Subcutaneous abdominal adipose tissue (tissue), 5 donors: ENCODE measurements around the gene CHRNB4.

Source experiments
- H3K27ac ChIP-seq: one replicate; pipeline ENCODE4 v1.7.0; 2013; ENCODE audit warnings: low read depth, mild to moderate bottlenecking, inconsistent platforms, low read length, moderate library complexity
- H3K27me3 ChIP-seq, 5 donors: one replicate each; pipeline ENCODE4 v1.7.0; 2013; ENCODE audit warnings: low read length in 5 of 5, inconsistent platforms in 1 of 5; ENCODE audit not compliant: control insufficient read depth in 5 of 5, insufficient read depth in 4 of 5
- H3K36me3 ChIP-seq, 5 donors: one replicate each; pipeline ENCODE4 v1.7.0; 2013; ENCODE audit warnings: low read length in 5 of 5; ENCODE audit not compliant: control insufficient read depth in 5 of 5, insufficient read depth in 5 of 5
- H3K4me1 ChIP-seq, 5 donors: one replicate each; pipeline ENCODE4 v1.7.0; 2013; ENCODE audit warnings: low read length in 5 of 5, mild to moderate bottlenecking in 3 of 5, moderate library complexity in 1 of 5; ENCODE audit not compliant: control insufficient read depth in 5 of 5, insufficient read depth in 5 of 5
- H3K4me3 ChIP-seq, 5 donors: one replicate each; pipeline ENCODE4 v1.7.0; 2013; ENCODE audit warnings: low read length in 5 of 5, low read depth in 1 of 5
- H3K9ac ChIP-seq, 5 donors: one replicate each; pipeline ENCODE4 v1.7.0; 2013; ENCODE audit warnings: low read length in 5 of 5, mild to moderate bottlenecking in 4 of 5, moderate library complexity in 3 of 5
- H3K9me3 ChIP-seq, 5 donors: one replicate each; pipeline ENCODE4 v1.7.0; 2013; ENCODE audit warnings: low read length in 5 of 5; ENCODE audit not compliant: control insufficient read depth in 5 of 5
- donor health status: healthy.
- donor health status: healthy.
- donor health status: healthy.
- donor health status: healthy.
- donor health status: healthy.

Gene CHRNB4

DNA sequence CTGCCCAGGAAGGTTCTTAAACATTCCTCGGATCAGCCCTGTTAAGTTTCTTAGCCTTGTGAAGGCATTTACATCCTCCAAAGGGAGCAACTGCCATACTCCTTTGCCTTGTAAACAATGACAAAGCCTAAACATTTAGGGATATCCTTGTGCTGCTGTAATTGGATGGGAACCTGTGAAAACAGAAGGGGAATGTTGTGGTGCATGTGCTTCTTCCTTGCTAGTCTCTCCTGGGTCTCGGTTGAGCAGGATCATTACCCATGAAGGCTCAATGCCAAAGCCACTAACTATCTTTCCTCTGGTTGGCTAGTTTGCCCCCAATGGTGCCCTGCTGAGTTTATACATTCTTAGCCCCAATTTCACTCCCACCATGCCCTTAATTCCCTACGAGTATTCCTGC is 37.5 kb downstream of the CHRNB4 start:
- H3K36me3 ChIP-seq: no peaks in the 10 kb centered on the region
- peaks cover 0 to 18% (median 8%) of the 10 kb centered on the region in 5 donors for H3K27me3 ChIP-seq
- H3K4me3 ChIP-seq: no peak overlapping the region
- no peaks in the 10 kb centered on the region for H3K4me1 ChIP-seq
- no peak overlapping the region for H3K27ac ChIP-seq
- H3K9ac ChIP-seq: no peak overlapping the region
- no peaks in the 10 kb centered on the region for H3K9me3 ChIP-seq

DNA sequence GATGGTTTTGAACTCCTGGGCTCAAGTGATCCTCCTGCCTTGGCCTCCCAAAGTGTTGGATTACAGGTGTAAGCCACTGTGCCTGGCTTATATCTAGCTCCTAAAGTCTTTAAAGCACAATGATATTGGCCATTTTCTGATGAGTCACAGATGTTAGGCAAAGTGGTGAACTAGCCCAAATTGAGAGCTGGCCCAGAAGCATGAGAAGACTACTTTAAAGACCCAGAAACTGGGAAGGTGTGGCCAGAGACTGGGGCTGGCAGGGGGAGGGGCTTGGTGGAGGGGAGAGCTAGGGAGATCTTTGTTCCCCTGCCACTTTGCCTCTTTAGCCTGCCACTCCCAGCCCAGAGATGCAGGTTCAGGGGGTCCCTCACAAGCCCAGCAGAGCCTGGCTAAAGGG is 41.8 kb downstream of the CHRNB4 start:
- H3K4me1 ChIP-seq: no peaks in the 10 kb centered on the region
- no peak overlapping the region for H3K27ac ChIP-seq
- peaks cover 0 to 16% (median 3%) of the 10 kb centered on the region in 5 donors for H3K27me3 ChIP-seq
- no peak overlapping the region for H3K9ac ChIP-seq
- H3K4me3 ChIP-seq: no peak overlapping the region
- no peaks in the 10 kb centered on the region for H3K9me3 ChIP-seq
- no peaks in the 10 kb centered on the region for H3K36me3 ChIP-seq

DNA sequence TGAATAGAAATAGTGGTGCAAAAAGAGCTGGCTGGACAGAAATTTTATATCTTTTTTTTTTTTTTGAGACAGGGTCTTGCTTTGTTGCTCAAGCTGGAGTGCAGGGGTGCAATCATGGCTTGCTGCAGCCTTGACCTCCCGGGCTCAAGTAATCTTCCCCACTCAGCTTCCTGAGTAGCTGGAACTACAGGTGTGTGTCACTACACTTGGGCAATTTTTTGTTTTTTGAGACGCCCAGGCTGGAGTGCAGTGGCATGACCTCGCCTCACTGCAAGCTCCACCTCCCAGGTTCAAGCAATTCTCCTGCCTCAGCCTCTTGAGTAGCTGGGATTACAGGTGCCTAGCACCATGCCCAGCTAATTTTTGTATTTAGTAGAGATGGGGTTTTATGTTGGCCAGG is 42.7 kb downstream of the CHRNB4 start:
- Histone ChIP-seq H3K9me3 (no peaks in the 10 kb centered on the region), H3K4me1 (no peaks in the 10 kb centered on the region), H3K27ac (no peak overlapping the region), H3K9ac (no peak overlapping the region), H3K27me3 (peaks cover 0 to 8% (median 2%) of the 10 kb centered on the region in 5 donors), H3K36me3 (no peaks in the 10 kb centered on the region), H3K4me3 (no peak overlapping the region)

DNA sequence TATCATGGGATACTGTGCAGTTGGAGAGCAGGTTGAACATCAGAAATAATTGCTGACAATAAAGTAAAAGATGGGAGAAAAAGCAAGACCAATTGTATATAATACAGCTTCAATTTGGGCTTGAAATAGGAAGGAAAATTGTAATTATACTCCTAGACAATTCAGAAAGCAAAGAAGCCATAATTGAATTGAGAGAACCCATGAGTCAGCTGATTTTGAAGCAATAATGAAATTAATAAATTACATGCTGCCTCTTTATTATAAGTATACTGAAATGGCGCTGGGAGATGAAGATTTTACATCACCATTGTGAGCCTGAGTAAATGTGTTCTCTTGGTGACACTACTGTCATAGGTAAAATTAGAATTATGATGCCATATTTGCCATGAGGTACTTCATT is 43.4 kb downstream of the CHRNB4 start:
- peaks cover 0 to 3% (median 0%) of the 10 kb centered on the region in 5 donors for H3K27me3 ChIP-seq

GRCh38 chr15:78574944-78575343 is 66.1 kb downstream of the CHRNB4 start:
- no peaks in the 10 kb centered on the region for H3K9me3 ChIP-seq
- H3K4me3 ChIP-seq: no peak overlapping the region
- H3K4me1 ChIP-seq: no peaks in the 10 kb centered on the region
- H3K27ac ChIP-seq: no peak overlapping the region
- H3K36me3 ChIP-seq: no peaks in the 10 kb centered on the region
- H3K9ac ChIP-seq: no peak overlapping the region
- peaks cover 0 to 6% (median 0%) of the 10 kb centered on the region in 5 donors for H3K27me3 ChIP-seq

More for the DNA sequence above, 43.4 kb downstream of the CHRNB4 start:
- Histone ChIP-seq H3K36me3 (no peaks in the 10 kb centered on the region), H3K27ac (no peak overlapping the region), H3K9ac (no peak overlapping the region), H3K9me3 (no peaks in the 10 kb centered on the region), H3K4me1 (no peaks in the 10 kb centered on the region), H3K4me3 (no peak overlapping the region)
